A673 (cell line): ENCODE results near the gene VAMP2.

Experiments
- EZH2 ChIP-seq: fragments of 200-600 bp; sonication (generic); IDR thresholded peaks from 2 replicates; pipeline ENCODE4 v1.6.1; 2017; ENCODE audit warnings: borderline replicate concordance, low read depth, mild to moderate bottlenecking, mixed read lengths, antibody characterized with exemption, low read length; ENCODE audit not compliant: poor library complexity, severe bottlenecking
- TF ChIP-seq, protein P1 (sequence below): fragments of 300-800, 200-600 bp; sonication (generic); conservative IDR thresholded peaks from 2 replicates; pipeline ENCODE4 v1.5.1; 2017; ENCODE audit warnings: low read depth, mild to moderate bottlenecking, antibody characterized with exemption, low read length, moderate library complexity, mixed read lengths

DNA sequence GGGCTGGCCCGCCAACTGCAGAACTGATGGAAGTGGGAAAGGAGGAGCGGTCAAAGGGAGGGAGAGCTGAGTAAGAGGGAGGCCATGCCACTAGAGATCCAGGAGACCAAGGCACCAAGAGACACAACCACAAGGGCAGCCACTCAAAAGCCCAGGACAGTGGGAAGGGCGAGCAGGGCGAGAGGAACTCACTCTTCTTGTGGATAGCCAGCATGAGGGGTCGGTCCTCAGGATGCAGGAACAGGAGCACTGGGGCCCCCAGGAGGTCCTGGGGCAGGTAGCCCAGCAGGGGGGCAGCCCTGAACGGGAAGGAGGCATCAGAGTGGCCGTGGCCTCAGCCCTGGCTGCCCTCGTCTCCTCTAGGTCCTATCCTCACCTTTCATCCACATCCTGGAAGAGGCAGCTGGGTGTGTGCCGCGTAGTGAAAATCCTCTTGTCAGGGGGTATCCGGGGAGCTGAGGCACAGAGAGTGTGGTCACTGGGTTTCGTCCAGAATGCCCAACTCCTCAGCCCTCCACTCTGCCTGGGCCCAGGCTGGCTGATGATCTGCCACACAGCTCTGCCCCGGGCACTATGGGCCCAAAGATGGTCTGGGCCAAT is 14.8 kb downstream of the VAMP2 start:
- TF ChIP-seq EZH2: no peak
- TF ChIP-seq, protein P1, sequence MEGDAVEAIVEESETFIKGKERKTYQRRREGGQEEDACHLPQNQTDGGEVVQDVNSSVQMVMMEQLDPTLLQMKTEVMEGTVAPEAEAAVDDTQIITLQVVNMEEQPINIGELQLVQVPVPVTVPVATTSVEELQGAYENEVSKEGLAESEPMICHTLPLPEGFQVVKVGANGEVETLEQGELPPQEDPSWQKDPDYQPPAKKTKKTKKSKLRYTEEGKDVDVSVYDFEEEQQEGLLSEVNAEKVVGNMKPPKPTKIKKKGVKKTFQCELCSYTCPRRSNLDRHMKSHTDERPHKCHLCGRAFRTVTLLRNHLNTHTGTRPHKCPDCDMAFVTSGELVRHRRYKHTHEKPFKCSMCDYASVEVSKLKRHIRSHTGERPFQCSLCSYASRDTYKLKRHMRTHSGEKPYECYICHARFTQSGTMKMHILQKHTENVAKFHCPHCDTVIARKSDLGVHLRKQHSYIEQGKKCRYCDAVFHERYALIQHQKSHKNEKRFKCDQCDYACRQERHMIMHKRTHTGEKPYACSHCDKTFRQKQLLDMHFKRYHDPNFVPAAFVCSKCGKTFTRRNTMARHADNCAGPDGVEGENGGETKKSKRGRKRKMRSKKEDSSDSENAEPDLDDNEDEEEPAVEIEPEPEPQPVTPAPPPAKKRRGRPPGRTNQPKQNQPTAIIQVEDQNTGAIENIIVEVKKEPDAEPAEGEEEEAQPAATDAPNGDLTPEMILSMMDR: no peak
